ENCODE results near the gene ISG20L2.

GRCh38 chr1:156744344-156744743 is 15.8 kb upstream of the ISG20L2 start:
- TF ChIP-seq EP300 (IDR thresholded peaks at IDR 0.05) (no peak), POLR2A (IDR thresholded peaks at IDR 0.05) (no peak)
- TF ChIP-seq, protein P1, sequence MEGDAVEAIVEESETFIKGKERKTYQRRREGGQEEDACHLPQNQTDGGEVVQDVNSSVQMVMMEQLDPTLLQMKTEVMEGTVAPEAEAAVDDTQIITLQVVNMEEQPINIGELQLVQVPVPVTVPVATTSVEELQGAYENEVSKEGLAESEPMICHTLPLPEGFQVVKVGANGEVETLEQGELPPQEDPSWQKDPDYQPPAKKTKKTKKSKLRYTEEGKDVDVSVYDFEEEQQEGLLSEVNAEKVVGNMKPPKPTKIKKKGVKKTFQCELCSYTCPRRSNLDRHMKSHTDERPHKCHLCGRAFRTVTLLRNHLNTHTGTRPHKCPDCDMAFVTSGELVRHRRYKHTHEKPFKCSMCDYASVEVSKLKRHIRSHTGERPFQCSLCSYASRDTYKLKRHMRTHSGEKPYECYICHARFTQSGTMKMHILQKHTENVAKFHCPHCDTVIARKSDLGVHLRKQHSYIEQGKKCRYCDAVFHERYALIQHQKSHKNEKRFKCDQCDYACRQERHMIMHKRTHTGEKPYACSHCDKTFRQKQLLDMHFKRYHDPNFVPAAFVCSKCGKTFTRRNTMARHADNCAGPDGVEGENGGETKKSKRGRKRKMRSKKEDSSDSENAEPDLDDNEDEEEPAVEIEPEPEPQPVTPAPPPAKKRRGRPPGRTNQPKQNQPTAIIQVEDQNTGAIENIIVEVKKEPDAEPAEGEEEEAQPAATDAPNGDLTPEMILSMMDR (IDR thresholded peaks at IDR 0.05): no peak
